Cortex of kidney (tissue), 1 donor: ENCODE data around the gene NUDT3.
"Not testable (repeated sequence)": the region's sequence is repeated elsewhere in the genome, so short reads cannot be mapped to it uniquely, and the experiment has no call there.

ENCODE experiments used
- DNase-seq: peaks from one replicate; lab custom pipeline; 2025; lab: John Stamatoyannopoulos, UW

NUDT3 gene

DNA sequence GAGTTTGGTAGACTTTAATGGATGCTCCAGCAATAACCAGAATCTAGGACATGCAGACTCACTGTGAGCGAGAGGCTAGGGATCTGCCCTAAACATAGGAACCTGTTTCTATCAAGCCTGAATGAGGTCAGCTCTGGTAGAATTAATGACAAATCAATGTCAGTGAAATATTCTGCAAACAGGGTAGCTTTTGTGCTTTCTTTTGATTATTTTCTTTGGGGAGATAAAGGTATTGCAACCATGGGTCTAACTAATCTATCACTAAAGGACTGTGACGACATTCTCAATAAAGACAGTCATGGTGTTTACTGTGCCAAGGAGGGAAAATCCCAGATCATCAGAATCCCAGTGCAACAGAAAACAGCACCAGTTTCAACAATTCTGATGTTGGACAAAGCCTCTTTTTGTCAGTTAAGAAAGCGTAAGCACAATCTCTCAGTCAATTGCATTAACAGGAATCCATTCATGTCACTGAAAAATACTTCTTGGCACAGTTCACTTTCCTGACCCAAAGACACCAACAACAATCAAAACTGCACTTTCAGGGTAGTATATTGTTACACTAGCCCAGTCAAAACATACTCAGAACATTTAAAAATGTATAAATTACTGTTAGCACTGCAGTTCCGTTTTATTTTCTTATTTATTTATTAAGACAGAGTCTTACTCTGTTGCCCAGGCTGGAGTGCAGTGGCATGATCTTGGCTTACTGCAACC, 106.9 kb downstream of the NUDT3 start:
- no peak for DNase-seq

DNA sequence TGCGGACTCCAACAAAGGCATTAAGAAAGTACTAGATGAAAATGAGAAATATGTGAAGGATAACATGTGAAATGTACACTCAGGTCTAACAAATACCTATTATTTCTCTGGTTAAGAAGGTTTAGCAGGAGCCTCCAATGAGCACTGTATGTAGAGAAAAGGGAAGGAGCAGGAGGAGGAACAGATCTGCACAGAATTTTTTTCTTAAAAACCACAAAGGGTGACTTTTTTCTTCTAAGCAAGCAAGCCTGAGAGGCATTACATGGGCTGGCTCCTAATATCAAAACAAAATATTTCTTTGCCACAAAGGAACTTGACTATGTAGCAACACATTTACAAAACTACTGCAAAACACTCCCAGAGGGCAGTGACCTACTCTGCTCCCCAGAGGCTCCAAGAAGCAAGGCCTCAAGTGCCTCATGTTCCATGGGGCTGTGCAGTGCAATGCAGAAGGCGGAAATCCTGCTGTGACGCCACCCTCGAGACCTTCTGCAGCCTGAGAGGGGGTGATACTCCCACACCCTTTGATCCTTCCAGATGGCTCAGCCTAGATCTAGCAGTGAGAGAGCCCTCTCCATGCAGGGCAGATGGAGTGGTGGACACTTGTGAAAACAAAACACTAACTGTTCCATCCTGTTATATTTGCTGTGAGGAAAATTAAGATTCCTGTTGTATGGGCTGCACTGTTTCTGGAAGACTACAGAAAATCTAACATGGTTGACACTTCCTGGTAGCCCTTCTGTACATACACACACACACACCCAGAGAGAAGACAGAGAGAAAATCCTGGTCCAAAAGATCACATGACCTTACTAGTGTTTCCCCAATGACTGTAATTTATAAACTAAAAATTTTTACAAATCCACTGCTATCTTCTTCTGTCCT, 107.7 kb downstream of the NUDT3 start:
- DNase-seq = no peak

DNA sequence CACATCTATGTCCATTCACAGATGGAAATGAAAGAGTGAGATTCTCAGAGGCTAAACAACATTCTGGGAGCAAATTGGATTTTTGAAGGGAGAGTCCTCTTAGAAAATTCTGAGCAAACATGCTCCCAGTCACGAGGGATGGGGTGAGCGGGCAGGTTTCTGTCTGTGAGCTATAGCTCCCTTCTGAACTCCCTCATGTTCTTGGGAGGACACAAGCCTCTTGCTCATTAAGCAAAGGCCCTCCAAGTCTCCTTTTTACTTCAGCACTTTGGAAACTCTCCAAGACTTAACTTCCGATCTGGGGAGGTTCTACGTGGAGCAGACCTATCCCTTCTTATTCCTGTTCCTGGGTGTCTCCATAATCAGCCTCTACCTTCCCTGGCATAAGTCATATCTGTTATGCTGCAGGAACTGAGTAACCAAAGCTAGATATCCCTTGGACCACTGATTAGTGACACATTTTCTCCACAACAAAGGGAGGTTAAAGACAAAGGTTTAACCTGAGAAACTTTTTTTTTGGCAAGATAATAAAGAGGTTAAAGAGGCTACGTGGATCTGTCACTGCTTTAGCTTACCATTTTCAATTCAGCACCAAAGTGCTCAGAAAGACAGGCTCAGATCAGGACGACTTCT, 110.7 kb downstream of the NUDT3 start:
- DNase-seq = no peak

DNA sequence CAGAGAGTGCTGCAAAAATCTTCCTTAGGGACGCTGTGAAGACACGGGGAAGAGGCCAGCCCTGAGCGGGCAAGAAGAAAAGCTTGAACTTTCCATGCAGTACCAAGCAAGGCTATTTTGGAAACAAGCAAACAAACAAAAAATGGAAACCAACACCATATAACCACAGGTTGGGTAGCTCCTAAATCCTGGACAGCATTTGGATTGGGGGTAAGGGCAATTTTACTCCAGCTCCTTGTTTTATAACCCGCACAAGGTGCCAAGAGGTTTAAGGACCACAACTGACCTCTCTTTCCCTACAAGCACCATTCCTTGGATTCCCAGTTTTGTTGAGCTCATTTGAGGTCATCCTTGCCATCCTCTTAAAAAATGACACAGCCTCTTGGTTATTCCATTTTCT, 112.3 kb downstream of the NUDT3 start:
- DNase-seq = no peak

DNA sequence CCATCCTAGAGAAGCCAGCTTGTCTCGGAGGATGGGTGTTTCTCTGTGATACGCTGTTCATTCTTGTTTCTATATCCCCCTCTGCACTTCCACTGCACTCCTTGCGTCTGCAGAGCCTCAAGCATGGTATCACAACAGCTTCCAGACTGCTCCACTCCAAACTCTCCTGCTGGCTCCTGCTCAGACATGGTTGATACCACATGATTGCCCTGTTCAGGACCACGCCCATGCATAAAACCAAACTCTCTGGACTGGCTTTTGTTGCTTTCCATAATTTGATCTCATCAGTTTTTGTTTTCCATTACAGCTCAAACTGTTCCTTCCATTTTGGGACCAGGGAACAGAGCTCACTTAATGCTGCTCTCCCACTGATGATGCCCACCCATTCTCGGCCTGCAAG, 113.6 kb downstream of the NUDT3 start:
- no peak for DNase-seq

DNA sequence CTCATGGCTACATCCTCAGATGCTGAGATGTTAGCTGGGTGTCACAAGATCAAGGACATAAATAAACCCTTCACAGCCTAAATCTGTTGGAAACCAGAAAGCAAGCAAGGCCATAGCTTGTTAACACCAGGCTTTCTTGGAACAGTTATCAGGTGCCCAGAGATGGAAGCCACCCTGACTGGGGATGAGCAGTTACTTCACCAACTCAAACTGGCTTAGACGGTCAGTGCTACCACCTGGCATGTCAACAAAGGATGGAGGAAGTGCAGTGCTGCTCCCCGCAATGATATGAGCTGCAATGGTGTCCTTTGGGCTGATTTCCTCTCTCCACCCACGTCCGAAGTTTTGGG, 114.7 kb downstream of the NUDT3 start:
- DNase-seq = no peak

DNA sequence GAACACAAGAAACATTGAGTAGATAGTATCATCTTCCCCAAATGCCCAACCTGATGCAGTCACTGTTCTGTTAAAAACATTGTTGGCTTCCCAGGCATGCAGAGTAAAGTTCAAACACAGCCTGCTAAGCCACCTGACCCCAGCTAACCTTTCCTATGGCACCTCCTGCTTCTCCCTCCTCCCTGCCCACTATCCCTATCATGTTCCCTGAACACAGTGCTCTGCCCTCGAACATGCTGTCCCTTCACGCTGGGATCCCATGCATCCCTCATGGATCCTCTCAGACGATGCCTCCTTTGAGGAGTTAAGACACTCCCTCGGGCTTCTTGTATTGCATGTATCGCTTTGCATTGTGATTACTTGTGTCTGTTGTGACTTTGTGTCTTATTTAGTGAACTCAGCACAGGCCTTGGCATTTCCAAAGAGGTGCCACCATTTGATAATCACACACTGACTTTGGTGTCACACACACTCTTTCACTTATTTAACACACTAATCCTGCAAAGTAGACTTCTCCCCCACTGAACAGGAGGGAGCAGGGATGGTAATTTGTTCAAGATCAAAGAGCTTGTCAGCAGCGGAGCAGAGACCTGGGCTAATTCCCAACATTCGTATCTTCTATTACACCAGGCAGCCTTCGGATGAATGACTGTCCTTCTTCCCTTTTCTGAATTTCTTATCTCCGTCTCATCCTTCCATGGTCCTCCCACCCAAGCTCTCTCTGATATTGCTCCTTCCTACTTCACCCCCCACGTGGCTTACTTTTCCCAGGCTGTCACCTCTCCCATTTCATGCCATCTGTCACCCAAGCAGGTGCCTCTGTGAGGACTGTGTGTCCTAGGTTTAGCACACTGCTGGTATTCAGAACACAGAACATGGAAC, 115.3 kb downstream of the NUDT3 start:
- no peak for DNase-seq

DNA sequence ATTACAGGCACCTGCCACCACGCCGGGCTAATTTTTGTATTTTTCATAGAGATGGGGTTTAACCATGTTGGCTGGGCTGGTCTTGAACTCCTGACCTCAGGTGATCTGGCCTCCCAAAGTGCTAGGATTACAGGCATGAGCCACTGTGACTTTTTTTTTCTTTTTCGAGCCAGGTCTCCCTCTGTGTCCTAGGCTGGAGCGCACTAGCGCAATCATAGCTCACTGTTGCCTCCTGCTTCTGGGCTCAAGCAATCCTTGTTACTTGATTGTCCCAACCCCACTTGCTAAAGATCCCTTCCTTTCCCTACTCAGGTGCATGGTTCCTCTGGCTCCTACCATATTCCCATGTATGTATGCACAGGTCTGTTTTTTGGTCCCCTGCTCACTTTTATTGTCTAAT, 116.3 kb downstream of the NUDT3 start:
- DNase-seq = no peak

DNA sequence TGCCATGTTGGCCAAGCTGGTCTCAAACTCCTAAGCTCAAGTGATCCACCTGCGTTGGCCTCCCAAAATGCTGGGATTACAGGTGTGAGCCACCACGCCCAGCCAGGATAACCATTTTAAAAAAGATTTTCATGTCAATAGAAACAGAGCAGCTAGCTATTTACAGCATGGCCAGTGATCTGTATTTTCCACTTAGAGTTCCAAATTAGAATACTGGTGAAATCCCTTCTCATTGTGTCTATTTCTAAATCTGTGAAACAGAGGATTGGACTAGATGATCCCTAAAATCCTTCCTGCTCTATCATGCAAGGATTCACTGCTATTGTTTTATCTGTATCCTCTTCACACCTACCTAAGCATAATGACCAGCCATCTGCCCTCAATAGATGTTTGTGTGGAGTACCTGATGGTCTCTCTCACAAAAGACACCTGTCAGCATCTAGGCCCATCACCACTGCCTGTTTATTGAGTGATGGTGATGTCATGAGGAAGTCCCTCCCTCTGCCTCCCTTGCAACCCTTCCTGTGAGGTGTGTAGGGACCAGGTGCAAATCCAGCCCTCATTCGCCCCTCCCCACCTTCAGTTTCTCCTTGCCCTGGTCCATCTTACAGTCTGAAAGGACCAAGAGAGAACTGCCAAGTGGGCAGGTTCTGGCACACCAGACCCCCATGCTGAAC, 117.2 kb downstream of the NUDT3 start:
- no peak for DNase-seq

DNA sequence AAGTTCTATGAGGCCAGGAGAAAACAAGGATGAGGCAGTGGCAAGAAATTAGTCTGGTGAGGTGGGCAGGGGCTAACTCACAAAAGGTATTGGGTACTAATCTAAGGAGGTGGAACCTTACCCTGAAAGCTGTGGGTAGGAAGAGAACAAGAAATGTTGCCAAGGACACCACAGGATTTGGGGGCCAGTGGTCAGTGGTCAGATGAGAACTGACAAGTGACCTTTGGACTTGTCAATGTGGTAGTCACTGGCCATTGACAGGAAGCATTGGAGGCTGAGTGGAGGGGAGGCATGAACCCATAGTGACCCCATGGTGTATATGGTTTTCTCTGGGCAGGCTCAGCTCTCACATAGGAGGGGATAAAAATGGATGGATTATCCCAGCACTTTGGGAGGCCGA, 118.3 kb downstream of the NUDT3 start:
- no peak for DNase-seq

DNA sequence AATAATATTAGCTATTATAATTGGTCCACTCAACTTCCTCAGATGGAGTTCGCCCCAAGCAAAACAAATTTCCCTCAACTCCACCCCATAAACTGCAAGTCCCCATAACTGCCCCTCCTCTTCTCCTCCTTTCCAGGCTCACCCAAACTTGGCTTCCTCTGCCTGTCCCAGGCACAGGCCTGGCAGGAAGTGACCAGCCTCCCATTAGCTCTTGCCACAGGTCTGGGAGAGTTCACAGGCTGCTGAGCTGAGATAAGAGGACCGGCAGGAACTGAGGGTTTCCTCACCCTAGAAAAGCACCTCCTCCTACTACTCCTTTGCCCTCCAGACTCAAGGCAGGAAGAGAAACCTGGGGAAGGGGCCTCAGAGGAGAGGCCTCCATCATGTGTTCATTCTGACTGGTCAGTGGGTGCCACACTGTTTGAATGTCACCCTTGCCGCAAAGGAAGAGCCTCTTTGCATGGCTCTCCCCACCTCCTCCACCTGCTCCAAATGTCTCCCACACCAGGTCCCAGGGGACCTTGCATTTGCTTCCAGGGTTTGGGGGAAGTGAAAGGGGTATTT, 119.1 kb downstream of the NUDT3 start:
- DNase-seq = no peak

DNA sequence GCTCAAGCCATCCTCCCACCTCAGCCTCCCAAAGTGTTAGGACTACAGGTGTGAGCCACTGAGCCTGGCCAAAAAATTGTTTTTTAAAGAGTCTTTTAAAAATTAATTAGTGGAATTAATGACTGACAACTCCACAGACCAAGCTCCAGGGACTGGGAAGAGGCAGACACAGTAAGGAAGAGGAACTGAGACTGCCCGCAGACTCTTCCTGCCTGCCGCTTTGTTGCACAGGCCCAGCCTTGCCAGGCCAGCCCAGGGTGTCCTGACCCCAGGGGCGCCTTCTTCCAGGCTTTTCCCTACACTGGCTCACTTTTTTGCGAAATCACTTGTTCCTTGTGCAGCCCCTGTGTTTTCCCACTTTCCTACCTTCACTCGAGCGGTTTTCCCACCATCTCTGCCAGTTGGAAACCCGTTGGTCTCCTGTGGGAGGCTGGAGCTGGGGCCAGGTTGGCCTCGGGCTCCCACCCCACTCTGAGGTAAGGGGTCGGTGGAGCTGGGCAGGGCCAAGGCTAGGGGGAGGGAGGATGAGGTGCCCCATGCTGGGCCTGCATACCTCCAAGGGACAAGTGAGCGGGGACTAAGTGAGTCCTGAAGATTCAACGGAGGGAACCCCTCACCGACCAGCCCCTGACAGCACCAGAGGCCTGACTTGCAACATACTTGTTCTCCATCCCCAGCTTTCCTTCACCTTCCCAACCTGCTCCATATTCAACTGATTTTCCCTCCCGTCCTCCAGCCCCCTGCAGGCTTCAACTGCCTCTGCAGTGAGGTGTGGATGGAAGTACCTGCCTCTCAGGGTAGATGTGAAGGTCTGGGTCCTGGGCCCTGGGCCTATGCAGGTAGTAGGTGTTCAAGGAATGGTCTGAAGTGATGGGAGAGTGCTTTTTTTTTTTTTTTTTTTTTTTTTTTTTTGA, 120.2 kb downstream of the NUDT3 start:
- no peak for DNase-seq

DNA sequence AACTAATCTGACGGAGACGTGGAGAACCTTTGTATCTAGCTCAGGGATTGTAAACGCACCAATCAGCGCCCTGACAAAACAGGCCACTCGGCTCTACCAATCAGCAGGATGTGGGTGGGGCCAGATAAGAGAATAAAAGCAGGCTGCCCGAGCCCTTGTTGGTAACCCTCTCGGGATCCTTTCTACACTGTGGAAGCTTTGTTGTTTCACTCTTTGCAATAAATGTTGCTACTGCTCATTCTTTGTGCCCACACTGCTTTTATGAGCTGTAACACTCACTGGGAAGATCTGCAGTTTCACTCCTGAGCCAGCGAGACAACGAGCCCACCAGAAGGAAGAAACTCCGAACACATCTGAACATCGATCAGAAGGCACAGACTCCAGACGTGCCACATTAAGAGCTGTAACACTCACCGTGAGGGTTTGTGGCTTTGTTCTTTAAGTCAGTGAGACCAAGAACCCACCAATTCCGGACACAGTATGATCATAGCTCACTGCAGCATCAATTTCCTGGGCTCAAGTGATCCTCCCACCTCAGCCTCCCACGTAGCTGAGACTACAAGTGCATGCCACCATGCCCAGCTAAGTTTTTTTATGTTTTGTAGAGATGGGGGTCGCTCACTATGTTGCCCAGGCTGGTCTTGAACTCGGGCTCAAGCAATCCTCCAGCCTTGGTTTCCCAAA, 122.7 kb downstream of the NUDT3 start:
- not testable (repeated sequence) for DNase-seq

DNA sequence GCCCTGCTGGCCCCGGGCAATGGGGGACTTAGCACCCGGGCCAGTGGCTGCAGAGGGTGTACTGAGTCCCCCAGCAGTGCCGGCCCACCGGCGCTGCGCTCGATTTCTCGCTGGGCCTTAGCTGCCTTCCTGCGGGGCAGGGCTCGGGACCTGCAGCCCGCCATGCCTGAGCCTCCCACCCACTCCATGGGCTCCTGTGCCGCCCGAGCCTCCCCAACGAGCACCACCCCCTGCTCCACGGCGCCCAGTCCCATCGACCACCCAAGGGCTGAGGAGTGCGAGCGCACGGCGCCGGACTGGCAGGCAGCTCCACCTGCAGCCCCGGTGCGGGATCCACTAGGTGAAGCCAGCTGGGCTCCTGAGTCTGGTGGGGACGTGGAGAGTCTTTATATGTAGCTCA, 123.3 kb downstream of the NUDT3 start:
- not testable (repeated sequence) for DNase-seq

DNA sequence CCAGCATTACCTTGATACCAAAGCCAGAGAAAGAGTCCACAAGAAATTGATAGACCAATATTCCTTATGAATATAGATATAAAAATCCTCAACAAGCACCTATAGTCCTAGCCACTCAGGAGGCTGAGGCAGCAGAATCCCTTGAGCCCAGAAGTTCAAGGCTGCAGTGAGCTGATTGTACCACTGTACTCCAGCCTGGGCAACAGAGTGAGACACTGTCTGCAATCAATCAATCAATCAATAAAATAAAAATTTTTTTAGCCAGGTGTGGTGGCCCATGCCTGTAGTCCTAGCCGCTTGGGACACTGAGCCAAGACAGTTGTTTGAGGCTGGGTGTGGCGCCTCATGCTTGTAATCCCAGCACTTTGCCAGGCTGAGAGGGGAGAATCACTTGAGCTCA, 124.7 kb downstream of the NUDT3 start:
- no peak for DNase-seq

DNA sequence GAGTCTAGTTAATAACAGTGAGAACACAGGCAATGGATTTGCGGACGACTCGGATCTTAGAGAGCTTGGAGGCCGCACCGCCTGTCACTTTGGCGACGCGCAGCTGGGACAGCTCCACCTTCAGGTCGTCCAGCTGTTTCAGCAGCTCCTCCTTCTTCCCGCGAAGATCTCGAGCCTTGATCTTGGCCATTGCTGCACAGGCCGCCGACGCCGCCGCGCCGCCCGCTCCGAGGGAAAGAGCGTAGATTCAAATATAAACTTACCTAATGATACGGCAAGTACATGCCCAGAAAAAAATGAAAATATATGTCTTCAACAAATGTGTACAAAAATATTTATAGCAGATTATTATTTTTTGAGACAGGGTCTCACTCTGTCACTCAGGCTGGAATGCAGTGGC, 129.0 kb downstream of the NUDT3 start:
- not testable (repeated sequence) for DNase-seq

DNA sequence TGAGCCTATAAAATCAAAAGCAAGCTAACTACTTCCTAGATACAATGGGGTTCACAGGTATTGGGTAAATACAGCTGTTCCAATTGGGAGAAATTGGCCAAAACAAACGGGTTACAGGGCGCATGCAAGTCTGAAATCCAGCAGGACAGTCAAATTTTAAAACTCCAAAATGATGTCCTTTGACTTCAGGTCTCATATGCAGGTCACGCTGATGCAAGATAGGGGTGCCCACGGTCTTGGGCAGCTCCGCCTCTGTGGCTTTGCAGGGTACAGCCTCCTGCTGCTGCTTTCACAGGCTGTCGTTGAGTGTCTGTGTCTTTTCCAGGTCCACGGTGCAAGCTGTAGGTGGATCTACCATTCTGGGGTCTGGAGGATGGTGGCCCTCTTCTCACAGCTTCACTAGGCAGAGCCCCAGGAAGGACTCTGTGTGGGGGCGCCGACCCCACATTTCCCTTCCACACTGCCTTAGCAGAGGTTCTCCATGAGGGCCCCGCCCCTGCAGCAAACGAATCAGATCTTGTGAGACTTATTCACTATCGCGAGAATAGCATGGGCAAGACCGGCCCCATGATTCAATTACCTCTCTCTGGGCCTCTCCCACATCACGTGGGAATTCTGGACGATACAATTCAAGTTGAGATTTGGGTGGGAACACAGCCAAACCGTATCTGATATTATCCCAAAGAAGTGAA, 131.7 kb downstream of the NUDT3 start:
- DNase-seq = no peak

DNA sequence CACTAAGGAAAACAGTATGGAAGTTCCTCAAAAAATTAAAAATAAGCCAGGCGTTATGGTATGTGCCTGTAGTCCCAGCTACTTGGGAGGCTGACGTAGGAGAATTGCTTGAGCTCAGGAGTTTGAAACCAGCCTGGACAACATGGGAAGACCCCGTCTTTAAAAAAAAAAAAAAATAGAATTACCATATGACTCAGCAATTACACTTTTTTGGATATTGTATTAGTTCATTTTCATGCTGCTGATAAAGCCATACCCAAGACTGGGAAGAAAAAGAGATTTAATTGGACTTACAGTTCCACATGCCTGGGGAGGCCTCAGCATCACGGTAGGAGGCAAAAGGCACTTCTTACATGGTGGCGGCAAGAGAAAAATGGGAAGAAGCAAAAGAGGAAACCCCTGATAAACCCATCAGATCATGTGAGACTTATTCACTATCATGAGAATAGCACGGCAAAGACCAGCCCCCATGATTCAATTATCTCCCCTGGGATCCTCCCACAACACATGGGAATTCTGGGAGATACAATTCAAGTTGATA, 132.9 kb downstream of the NUDT3 start:
- no peak for DNase-seq

DNA sequence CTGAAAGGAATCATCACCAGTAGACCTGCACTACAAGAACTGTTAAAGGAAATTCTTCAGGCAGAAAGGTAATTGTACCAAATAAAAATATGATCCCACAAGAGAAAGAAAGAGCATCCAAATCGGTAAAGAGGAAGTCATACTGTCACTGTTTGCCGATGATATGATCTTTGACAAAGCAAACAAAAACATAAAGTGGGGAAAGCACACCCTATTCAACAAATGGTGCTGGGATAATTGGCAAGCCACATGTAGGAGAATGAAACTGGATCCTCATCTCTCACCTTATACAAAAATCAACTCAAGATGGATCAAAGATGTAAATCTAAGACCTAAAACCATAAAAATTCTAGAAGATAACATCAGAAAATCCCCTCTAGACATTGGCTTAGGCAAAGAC, 140.1 kb downstream of the NUDT3 start:
- DNase-seq = not testable (repeated sequence)
